Endometrial microvascular endothelial cells (primary cell): Measurements from ENCODE around the gene SERPINH1. TPM values are rescaled to one million over a fixed set of nuclear protein-coding genes. Genes with fewer than 3 reads are reported as not detected.
"Not testable (repeated sequence)": the region's sequence is repeated elsewhere in the genome, so short reads cannot be mapped to it uniquely, and the experiment has no call there.

ENCODE experiments used
- in situ Hi-C: cut with HindIII; loops from 2 replicates; pipeline ENCODE4 v1.10.0; 2017; ENCODE audit warnings: low sequenced_read_pairs, low pct_unique_long_range_greater_than_20kb; ENCODE audit errors: inconsistent ontology term
- total RNA-seq: library from RNA; depleted of rRNA; stranded (reverse); fragments of >200 nt; gene quantifications from one replicate; pipeline ENCODE4 v1.2.3, GENCODE V29; 2015; ENCODE audit errors: inconsistent ontology term

Gene SERPINH1
- total RNA-seq, 1 donor from 2014 or later = 652 TPM

- in situ Hi-C loops = no loop called here
Observed at GRCh38 chr11:75567971-75568370, 5.9 kb downstream of the SERPINH1 start.

GRCh38 chr11:75568616-75569219, 6.7 kb downstream of the SERPINH1 start:
- in situ Hi-C loops = no loop called here

- in situ Hi-C loops = no loop called here
Observed at GRCh38 chr11:75570559-75571139, 8.6 kb downstream of the SERPINH1 start.

- in situ Hi-C loops = no loop called here
Observed at GRCh38 chr11:75571625-75572024, 9.6 kb downstream of the SERPINH1 start.

GRCh38 chr11:75572744-75573143, 10.7 kb downstream of the SERPINH1 start:
- in situ Hi-C loops = no loop called here

- in situ Hi-C loops = no loop called here
Observed at GRCh38 chr11:75574698-75575602, 12.9 kb downstream of the SERPINH1 start.

GRCh38 chr11:75576017-75576416, 14.0 kb downstream of the SERPINH1 start:
- in situ Hi-C loops = no loop called here

- in situ Hi-C loops = no loop called here
Observed at GRCh38 chr11:75576499-75576918, 14.5 kb downstream of the SERPINH1 start.

GRCh38 chr11:75577207-75577606, 15.2 kb downstream of the SERPINH1 start:
- in situ Hi-C loops = no loop called here

- in situ Hi-C loops = no loop called here
Observed at GRCh38 chr11:75578977-75579376, 16.9 kb downstream of the SERPINH1 start.

- in situ Hi-C loops = no loop called here
Observed at GRCh38 chr11:75579841-75580240, 17.8 kb downstream of the SERPINH1 start.

- in situ Hi-C loops = no loop called here
Observed at GRCh38 chr11:75582506-75582894, 20.4 kb downstream of the SERPINH1 start.

GRCh38 chr11:75582895-75583717, 21.1 kb downstream of the SERPINH1 start:
- in situ Hi-C loops = no loop called here

GRCh38 chr11:75583718-75584658, 21.9 kb downstream of the SERPINH1 start:
- in situ Hi-C loops = no loop called here

GRCh38 chr11:75584659-75585292, 22.7 kb downstream of the SERPINH1 start:
- in situ Hi-C loops = not testable (repeated sequence)

- in situ Hi-C loops = no loop called here
Observed at GRCh38 chr11:75585293-75585670, 23.2 kb downstream of the SERPINH1 start.

- in situ Hi-C loops = no loop called here
Observed at GRCh38 chr11:75586395-75586794, 24.3 kb downstream of the SERPINH1 start.

- in situ Hi-C loops = no loop called here
Observed at GRCh38 chr11:75588051-75588481, 26.0 kb downstream of the SERPINH1 start.
